Ramos (cell line): ENCODE results near the gene TIMM17A.

Source experiments
- in situ Hi-C: fragments of 300-500 bp; cut with MboI; formaldehyde crosslinking; loops from one replicate; pipeline ENCODE4 v1.14.3; 2022; ENCODE audit warnings: low sequenced_read_pairs; ENCODE audit not compliant: unreplicated experiment

Gene TIMM17A

GRCh38 chr1:202012544-202013478 is 57.5 kb downstream of the TIMM17A start:
- in situ Hi-C loops = loop anchor here (25.0 kb wide), 1 partner anchor 99 kb away; the partner anchor contains the start of gene GPR37L1

GRCh38 chr1:202013603-202014002 is 58.3 kb downstream of the TIMM17A start:
- in situ Hi-C loops = loop anchor here (25.0 kb wide), 1 partner anchor 99 kb away; the partner anchor contains the start of gene GPR37L1

GRCh38 chr1:202014060-202014459 is 58.8 kb downstream of the TIMM17A start:
- in situ Hi-C loops = loop anchor here (25.0 kb wide), 1 partner anchor 98 kb away; the partner anchor contains the start of gene GPR37L1

DNA sequence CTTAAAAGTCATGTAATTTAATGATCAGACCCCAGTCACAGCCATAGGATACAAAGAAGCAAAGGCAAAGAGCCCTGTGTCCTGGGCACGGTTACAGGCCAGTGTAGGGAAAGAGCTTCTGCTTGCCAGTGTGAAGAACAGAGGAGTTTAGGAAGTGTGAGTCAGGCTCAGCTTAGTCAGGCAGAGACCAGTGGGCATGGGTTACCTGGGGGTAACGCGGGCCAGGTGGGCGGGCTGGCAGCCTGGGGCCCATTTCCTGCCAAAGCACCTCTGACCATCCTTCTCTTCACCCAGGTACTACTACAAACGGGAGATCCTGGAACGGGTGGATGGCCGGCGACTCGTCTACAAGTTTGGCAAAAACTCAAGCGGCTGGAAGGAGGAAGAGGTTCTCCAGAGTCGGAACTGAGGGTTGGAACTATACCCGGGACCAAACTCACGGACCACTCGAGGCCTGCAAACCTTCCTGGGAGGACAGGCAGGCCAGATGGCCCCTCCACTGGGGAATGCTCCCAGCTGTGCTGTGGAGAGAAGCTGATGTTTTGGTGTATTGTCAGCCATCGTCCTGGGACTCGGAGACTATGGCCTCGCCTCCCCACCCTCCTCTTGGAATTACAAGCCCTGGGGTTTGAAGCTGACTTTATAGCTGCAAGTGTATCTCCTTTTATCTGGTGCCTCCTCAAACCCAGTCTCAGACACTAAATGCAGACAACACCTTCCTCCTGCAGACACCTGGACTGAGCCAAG is 59.8 kb downstream of the TIMM17A start:
- in situ Hi-C loops = loop anchor here (25.0 kb wide), 1 partner anchor 97 kb away; the partner anchor contains the start of gene GPR37L1

DNA sequence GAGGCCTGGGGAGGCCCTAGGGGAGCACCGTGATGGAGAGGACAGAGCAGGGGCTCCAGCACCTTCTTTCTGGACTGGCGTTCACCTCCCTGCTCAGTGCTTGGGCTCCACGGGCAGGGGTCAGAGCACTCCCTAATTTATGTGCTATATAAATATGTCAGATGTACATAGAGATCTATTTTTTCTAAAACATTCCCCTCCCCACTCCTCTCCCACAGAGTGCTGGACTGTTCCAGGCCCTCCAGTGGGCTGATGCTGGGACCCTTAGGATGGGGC is 60.3 kb downstream of the TIMM17A start:
- in situ Hi-C loops = loop anchor here (25.0 kb wide), 1 partner anchor 97 kb away; the partner anchor contains the start of gene GPR37L1

GRCh38 chr1:202016022-202016810 is 60.9 kb downstream of the TIMM17A start:
- in situ Hi-C loops = loop anchor here (25.0 kb wide), 1 partner anchor 96 kb away; the partner anchor contains the start of gene GPR37L1

DNA sequence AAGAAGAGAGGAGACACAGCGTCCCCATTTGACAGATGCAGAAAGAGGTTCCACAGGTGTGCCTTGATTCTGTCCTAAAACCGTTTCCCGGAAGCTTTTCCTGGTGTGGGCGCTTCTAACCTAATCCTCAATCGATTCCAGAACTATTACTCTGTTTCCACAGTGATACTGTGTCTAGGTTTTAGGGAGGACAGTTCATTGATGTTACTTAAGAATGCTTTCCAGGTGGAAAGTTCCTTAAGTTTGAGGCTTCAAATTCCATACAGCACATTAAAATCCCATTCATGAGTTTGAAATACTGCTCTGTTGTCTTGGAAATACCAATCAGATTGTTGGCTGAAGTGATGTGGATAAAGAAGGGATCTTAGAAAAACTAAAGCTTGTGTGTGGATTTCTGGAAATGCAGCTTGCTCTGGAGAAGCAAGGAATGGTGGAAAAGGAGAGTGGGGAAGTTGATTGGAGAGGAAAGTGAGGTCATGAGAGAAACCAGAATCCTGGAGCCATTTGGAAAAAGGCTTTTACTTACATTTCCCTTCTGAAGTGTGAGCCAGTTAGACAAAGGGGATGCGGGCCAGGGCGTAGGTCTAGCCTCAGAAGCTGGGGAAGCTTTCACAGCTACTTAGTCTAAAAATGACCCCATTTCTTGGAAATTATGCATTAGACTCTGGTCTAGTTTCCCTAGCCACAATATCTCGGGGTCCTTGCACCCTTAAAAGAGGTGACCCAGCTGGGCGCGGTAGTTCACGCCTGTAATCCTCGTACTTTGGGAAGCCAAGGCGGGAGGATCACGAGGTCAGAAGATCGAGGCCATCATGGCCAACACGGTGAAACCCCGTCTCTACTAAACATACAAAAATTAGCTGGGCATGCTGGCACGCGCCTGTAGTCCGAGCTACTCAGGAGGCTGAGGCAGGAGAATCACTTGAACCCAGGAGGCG is 61.8 kb downstream of the TIMM17A start:
- in situ Hi-C loops = loop anchor here (25.0 kb wide), 1 partner anchor 95 kb away; the partner anchor contains the start of gene GPR37L1

DNA sequence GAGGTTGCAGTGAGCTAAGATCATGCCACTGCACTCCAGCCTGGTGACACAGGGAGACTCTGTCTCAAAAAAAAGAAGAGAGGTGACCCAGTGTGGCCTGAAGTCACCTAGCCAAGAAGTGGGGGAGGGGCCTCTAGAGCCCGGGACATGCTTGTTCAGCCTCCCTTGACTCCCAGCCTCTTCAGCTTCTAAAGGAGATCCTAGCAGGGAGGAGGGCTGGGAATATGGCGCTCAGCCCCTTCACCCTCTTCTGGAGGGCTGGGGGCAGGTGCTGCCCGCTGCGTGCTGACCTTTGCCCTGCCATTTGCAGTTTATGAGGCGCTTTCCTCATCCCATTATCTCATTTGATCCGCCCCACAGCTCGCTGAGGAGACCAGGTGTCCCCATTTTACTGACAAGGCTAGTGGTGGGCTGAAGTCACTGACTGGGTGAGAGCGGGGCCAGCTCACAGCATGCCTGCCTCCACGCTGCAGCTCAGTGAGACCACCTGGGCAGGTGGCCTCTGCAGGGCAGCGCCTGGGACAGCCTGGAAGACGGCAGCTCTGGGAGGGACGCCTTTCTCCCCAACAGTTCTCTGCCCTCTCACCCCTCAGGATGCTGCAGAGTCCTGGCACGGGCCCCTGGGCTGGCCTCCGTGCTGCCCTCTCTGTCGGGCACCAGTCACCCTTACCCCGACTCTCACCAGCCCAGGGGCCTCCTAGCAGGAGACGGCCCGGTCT is 62.6 kb downstream of the TIMM17A start:
- in situ Hi-C loops = loop anchor here (25.0 kb wide), 1 partner anchor 94 kb away; the partner anchor contains the start of gene GPR37L1

- in situ Hi-C loops = loop anchor here (25.0 kb wide), 1 partner anchor 94 kb away; the partner anchor contains the start of gene GPR37L1
Observed at GRCh38 chr1:202018468-202019234, 63.3 kb downstream of the TIMM17A start.

DNA sequence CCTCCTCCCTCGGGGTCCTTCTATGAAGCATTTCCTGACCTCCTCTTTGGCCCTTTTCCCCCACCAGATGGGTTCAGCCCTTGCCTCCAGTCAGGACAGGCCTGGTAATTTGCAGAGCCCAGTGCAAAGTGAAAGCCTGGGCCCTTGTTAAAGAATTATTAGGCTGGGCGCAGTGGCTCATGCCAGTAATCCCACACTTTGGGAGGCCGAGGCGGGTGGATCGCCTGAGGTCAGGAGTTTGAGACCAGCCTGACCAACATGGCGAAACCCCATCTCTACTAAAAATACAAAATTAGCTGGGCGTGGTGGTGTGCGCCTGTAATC is 63.9 kb downstream of the TIMM17A start:
- in situ Hi-C loops = loop anchor here (25.0 kb wide), 1 partner anchor 93 kb away; the partner anchor contains the start of gene GPR37L1
